Measurements from ENCODE around the gene PCOLCE2. TPM values are rescaled to one million over a fixed set of nuclear protein-coding genes. Genes with fewer than 3 reads are reported as not detected.
"Not testable (repeated sequence)": the region's sequence is repeated elsewhere in the genome, so short reads cannot be mapped to it uniquely, and the experiment has no call there.

The PCOLCE2 gene
- polyA plus RNA-seq, 3 donors, result 4.5 to 6.5 (median 5.1) TPM

- no peak for DNase-seq
Observed at GRCh38 chr3:142904639-142905436, 16.0 kb upstream of the PCOLCE2 start.

DNA sequence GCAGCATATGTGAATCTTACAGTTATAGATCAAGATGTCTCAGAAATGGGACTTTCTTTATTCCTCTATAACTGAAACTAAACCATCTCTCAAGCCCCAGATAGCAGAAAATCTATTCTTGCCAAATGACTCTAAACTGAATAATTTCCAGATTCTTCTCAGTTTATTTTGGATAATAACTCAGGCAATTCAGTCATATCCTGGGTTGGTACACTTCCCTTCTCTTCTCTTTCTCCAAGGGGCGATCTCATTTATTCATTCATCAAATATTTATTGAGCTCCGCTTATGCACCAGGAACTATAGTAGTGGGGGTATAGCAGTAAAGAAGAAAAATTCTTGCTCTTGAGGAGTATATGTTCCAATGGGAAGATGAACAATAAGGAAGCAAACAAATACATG is 13.5 kb upstream of the PCOLCE2 start:
- DNase-seq, result no peak

GRCh38 chr3:142898346-142899213 is 9.7 kb upstream of the PCOLCE2 start:
- DNase-seq, result no peak

GRCh38 chr3:142897807-142898206 is 8.9 kb upstream of the PCOLCE2 start:
- DNase-seq, result no peak

DNA sequence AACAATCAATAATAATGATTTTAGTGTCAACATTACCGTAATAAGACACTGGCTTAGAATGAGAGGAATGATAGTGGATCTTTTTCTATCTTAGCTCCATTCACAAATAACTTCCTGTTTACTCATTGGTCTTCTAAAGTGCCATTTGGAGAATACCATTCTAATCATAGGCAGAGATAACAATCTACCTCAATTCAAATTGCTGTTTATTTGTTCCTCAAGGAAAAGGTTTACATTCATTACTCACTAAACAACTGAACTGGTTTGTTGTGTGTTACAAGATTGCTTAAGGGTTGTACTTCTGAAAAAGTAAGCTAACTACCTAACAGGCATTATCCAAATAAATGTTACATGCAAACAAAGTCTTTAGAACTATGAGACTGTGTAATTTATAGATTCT is 8.1 kb upstream of the PCOLCE2 start:
- DNase-seq, result no peak

DNA sequence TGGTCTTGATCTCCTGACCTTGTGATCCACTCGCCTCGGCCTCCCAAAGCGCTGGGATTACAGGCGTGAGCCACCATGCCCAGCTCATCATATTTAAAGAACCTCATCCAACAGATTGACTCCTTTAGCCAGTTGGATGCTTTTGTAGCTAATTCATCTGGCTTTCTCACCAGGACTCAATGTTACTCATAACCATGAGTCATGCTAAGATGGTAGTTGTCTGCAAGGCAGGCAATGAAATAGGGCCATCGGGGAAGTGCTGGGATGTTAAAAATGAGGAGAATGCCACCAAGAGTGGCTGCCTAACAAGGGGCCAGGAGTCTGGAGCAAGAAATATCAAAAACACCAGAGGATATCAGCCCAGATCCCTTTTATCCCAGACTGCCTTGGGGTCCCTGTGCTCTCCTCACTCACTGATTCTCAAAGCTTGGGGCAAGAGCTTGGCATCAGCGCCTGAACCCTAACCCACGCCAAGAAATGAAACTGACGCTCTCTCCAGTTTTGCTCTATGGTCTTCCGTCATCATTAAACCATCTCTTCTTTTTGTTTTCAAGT is 7.4 kb upstream of the PCOLCE2 start:
- DNase-seq, result no peak

- no peak for DNase-seq
Observed at GRCh38 chr3:142894493-142894892, 5.6 kb upstream of the PCOLCE2 start.

GRCh38 chr3:142892714-142893113 is 3.8 kb upstream of the PCOLCE2 start:
- DNase-seq, result no peak

GRCh38 chr3:142890592-142890991 is 1.7 kb upstream of the PCOLCE2 start:
- no peak for DNase-seq

GRCh38 chr3:142889212-142890014 is 530 bp upstream of the PCOLCE2 start:
- no peak for DNase-seq

- peak; percentile 42 for DNase-seq
Observed at GRCh38 chr3:142888099-142888480, 793 bp downstream of the PCOLCE2 start.

- no peak for DNase-seq
Observed at GRCh38 chr3:142886940-142887339, 1.9 kb downstream of the PCOLCE2 start.

- DNase-seq, result no peak
Observed at GRCh38 chr3:142886021-142886420, 2.9 kb downstream of the PCOLCE2 start.

DNA sequence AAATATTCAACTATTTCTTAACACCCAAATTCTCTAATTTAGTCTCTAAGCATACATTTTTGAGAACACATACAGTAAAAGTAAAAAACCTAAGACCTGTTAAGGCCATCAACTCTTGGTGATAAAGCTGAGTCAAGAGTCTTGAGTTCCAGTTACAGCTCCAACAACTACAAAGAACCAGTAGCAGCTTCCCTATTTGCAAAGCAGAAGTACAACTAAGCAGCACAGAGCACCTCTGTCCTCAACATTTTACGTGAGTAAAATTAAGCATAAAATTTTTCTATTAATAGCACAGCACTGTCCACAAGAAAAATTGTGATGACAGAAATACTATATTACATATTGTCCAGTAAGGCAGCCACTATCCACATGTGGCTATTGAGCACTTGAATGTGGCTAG is 4.4 kb downstream of the PCOLCE2 start:
- no peak for DNase-seq

DNA sequence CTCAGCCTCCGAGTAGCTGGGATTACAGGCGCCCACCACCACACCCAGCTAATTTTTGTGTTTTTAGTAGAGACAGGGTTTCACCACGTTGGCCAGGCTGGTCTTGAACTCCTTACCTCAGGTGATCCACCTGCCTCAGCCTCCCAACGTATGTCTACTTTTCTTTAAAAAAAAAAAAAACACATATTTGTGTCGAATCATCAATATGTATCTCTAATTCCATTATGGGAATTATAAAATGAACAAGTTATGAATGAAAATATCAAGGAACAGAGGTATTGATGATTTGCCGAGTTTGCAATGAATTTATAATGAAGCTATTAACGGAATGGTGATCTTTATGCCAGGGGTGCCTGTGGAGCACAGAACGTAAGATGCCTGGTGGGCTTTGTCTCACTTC is 5.3 kb downstream of the PCOLCE2 start:
- not testable (repeated sequence) for DNase-seq

- no peak for DNase-seq
Observed at GRCh38 chr3:142881445-142882224, 7.2 kb downstream of the PCOLCE2 start.

DNA sequence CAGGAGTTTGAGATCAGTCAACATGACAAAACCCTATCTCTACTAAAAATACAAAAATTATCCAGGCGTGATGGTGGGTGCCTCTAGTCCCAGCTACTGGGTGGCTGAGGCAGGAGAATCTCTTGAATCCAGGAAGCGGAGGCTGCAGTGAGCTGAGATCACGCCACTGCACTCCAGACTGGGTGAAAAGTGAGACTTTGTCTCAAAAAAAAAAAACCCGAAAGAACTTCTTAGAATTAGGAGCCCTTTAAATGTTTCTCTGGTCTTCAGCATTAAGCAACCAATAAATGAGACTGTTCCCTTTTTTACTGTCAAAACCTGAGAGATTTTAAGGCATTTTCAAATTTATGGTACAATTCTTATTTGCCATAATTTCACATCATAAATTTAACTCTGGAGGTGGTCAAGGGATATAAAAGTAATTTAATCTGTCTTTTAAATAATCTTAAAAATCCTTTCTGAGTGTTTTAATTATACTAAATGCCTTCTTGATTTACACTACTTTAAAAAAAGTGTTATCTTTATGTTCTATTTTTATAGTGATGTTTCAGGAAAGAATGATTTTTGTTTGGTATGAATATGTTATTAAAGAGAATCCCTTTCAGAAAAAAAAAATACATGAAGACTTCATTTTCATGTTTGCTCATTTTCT is 10.1 kb downstream of the PCOLCE2 start:
- DNase-seq, result no peak

DNA sequence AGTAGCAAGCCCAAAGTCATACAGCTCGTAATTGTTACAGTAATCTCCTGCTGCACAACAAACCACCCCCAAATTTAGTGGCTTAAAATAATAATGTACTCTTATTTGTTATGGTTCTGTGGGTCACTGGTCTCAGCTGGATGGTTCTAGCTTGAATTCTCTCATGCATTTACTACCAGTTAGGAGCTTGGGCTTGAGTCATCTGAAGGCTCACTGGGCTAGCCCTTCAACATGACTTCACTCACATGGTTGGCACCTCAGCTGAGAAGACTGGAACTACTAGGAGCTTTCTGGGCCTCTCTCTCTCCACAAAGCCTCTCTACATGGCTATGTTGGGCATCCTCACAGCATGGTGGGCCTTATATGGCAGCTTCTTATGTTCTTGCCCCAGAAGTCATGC is 12.5 kb downstream of the PCOLCE2 start:
- no peak for DNase-seq

GRCh38 chr3:142875583-142876207 is 13.2 kb downstream of the PCOLCE2 start:
- DNase-seq, result no peak

GRCh38 chr3:142875099-142875498 is 13.8 kb downstream of the PCOLCE2 start:
- DNase-seq, result no peak
